ENCODE measurements around the gene SLC30A7. TPM values are rescaled to one million over a fixed set of nuclear protein-coding genes. Genes with fewer than 3 reads are reported as not detected.
"Not testable (repeated sequence)": the region's sequence is repeated elsewhere in the genome, so short reads cannot be mapped to it uniquely, and the experiment has no call there.

The SLC30A7 gene
- total RNA-seq, 2 donors from 2014 or later = 32.8 to 39.2 TPM

DNA sequence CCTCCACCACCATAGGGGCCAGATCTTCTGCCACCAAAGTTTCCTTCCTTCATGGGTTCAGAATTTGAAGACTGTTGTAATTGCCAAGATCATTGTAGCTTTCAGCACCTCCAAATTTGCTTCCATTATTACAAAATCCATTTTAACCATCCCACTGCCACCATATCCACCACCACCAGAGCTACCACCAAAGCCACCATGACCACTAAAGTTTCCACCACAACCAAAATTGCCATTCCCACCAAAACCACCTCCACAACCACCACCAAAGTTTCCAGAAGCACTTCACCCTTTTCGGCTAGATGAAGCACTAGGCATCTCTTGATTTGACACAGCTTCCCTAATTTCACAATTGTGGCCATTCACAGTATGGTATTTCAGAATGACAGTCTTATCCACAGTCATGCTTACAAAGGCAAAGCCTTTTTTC is 45.2 kb downstream of the SLC30A7 start:
- Histone ChIP-seq H3K4me1 (no peaks in the 10 kb centered on the region), H3K27me3 (no peaks in the 10 kb centered on the region), H3K9ac (ENCODE audit: low read depth in 2 of 2, low read length in 2 of 2) (no peak overlapping the region), H3K36me3 (no peaks in the 10 kb centered on the region), H3K9me3 (no peaks in the 10 kb centered on the region), H3K4me3 (no peak overlapping the region), H3K27ac (no peak overlapping the region)
- no peak for DNase-seq
- no peak for TF ChIP-seq CTCF (IDR thresholded peaks at IDR 0.05)
- intact Hi-C loops (cut with DNase I) = no loop called here

GRCh38 chr1:100941580-100942216 is 45.8 kb downstream of the SLC30A7 start:
- Histone ChIP-seq H3K4me3 (no peak overlapping the region), H3K9ac (ENCODE audit: low read depth in 2 of 2, low read length in 2 of 2) (no peak overlapping the region), H3K27me3 (no peaks in the 10 kb centered on the region), H3K36me3 (no peaks in the 10 kb centered on the region), H3K4me1 (no peaks in the 10 kb centered on the region), H3K27ac (no peak overlapping the region), H3K9me3 (no peaks in the 10 kb centered on the region)
- intact Hi-C loops (cut with DNase I) = no loop called here
- DNase-seq = no peak
- no peak for TF ChIP-seq CTCF (IDR thresholded peaks at IDR 0.05)

DNA sequence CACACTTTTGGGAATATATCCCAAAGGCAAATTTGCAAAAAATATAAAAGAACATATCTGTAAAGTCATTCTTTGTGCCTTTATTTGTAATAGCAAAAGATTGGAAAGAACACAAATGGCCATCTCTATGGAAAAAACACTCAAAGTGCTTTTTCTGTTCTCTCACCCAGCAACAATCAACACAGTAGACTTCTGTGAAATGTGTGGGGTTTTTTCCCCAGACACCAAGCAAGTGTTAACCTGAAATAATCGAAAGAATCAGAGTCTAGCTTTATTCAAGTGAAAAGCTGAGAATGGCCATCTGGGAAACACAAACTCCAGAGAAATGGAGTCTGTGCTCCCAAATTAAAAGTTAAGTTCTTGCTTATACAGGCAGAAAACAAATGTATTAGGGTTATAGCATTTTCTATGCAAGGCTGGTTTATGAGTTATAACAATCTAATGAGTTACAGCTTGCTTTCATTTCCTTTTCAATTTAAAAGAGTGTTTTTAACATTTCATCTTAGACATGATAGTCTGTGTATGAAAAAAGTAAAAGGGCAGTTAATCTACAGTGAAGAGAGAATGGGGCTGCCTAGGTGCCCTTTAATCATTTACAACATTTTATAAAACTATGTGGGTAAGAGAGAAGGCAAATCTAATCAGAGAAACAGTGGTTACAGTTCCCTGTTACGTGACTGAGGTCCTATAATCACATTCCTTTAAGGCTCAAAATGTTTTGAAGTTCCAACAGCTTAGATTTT is 46.6 kb downstream of the SLC30A7 start:
- intact Hi-C loops (cut with DNase I) = no loop called here
- Histone ChIP-seq H3K4me1 (no peaks in the 10 kb centered on the region), H3K36me3 (no peaks in the 10 kb centered on the region), H3K9ac (ENCODE audit: low read depth in 2 of 2, low read length in 2 of 2) (no peak overlapping the region), H3K9me3 (no peaks in the 10 kb centered on the region), H3K27ac (no peak overlapping the region), H3K4me3 (no peak overlapping the region), H3K27me3 (no peaks in the 10 kb centered on the region)
- TF ChIP-seq CTCF (IDR thresholded peaks at IDR 0.05) = no peak
- DNase-seq = no peak

DNA sequence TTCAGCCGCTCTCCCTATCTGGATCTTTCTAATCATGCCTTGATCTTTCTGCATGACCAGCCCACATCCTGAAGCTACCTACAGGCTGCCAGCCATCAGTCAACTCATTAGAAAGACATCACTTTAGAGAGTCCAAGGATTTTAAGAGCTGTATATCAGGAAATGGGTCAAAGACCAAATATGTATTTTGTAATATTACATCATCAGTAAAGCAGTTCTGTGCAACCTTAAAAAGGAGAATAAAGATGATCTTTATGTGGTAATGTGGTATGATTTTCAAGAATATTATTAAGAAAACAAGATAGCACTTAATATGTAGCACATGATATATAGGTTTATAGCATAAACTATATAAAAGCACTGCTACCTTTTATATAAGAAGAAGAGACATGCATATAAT is 47.6 kb downstream of the SLC30A7 start:
- no peaks in the 10 kb centered on the region for H3K4me1 ChIP-seq
- intact Hi-C loops (cut with DNase I) = no loop called here
- H3K36me3 ChIP-seq = no peaks in the 10 kb centered on the region
- TF ChIP-seq CTCF (IDR thresholded peaks at IDR 0.05) = no peak
- no peak for DNase-seq
- no peak overlapping the region for H3K9ac ChIP-seq (ENCODE audit: low read depth in 2 of 2, low read length in 2 of 2)
- no peak overlapping the region for H3K27ac ChIP-seq
- no peak overlapping the region for H3K4me3 ChIP-seq
- no peaks in the 10 kb centered on the region for H3K27me3 ChIP-seq
- no peaks in the 10 kb centered on the region for H3K9me3 ChIP-seq

DNA sequence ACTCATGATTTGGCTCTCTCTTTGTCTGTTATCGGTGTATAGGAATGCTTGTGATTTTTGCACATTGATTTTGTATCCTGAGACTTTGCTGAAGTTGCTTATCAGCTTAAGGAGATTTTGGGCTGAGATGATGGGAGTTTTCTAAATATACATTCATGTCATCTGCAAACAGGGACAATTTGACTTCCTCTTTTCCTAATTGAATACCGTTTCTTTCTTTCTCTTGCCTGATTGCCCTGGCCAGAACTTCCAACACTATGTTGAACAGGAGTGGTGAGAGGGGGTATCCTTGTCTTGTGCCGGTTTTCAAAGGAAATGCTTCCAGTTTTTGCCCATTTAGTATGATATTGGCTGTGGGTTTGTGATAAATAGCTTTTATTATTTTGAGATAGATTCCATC is 50.2 kb downstream of the SLC30A7 start:
- H3K36me3 ChIP-seq; H3K27ac ChIP-seq; H3K4me3 ChIP-seq; H3K9ac ChIP-seq (ENCODE audit: low read depth in 2 of 2, low read length in 2 of 2); DNase-seq; H3K27me3 ChIP-seq; H3K9me3 ChIP-seq; intact Hi-C loops (cut with DNase I): not testable (repeated sequence)
- H3K4me1 ChIP-seq = peaks cover 14% of the 10 kb centered on the region

DNA sequence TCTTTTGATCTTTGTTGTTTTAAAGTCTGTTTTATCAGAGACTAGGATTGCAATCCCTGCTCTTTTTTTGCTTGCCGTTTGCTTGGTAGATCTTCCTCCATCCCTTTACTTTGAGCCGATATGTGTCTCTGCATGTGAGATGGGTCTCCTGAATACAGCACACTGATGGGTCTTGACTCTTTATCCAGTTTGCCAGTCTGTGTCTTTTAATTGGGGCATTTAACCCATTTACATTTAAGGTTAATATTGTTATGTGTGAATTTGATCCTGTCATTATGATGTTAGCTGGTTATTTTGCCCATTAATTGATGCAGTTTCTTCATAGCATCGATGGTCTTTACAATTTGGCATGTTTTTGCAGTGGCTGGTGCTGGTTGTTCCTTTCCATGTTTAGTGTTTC is 51.9 kb downstream of the SLC30A7 start:
- H3K9ac ChIP-seq (ENCODE audit: low read depth in 2 of 2, low read length in 2 of 2); intact Hi-C loops (cut with DNase I); DNase-seq; H3K9me3 ChIP-seq; H3K27ac ChIP-seq; H3K4me3 ChIP-seq; H3K27me3 ChIP-seq; H3K36me3 ChIP-seq: not testable (repeated sequence)
- H3K4me1 ChIP-seq = peaks cover 14% of the 10 kb centered on the region

GRCh38 chr1:100948721-100949405 is 53.0 kb downstream of the SLC30A7 start:
- intact Hi-C loops (cut with DNase I); H3K36me3 ChIP-seq; H3K9me3 ChIP-seq; H3K9ac ChIP-seq (ENCODE audit: low read depth in 2 of 2, low read length in 2 of 2); DNase-seq; H3K4me3 ChIP-seq; H3K27me3 ChIP-seq: not testable (repeated sequence)
- Histone ChIP-seq H3K4me1 (peaks cover 14% of the 10 kb centered on the region), H3K27ac (peak overlapping the region; percentile 36)

- H3K27ac ChIP-seq = peak overlapping the region; percentile 36
- H3K27me3 ChIP-seq; H3K4me3 ChIP-seq; intact Hi-C loops (cut with DNase I); H3K9ac ChIP-seq (ENCODE audit: low read depth in 2 of 2, low read length in 2 of 2); H3K36me3 ChIP-seq; H3K9me3 ChIP-seq: not testable (repeated sequence)
- H3K4me1 ChIP-seq = peaks cover 14% of the 10 kb centered on the region
- DNase-seq = peak; percentile 85
These were observed 53.7 kb downstream of the SLC30A7 start for GRCh38 chr1:100949515-100950158.
